Astrocyte (in vitro differentiated cells and primary cell): ENCODE data around the gene IRGQ. TPM values are rescaled to one million over a fixed set of nuclear protein-coding genes. Genes with fewer than 3 reads are reported as not detected.
A peak's percentile ranks its signal among the peaks of the same experiment; 100 is the strongest.

ENCODE experiments used
- DNase-seq: peaks from one replicate; pipeline ENCODE4 v3.0.0-alpha.2; 2010; ENCODE audit warnings: low read depth
- FAIRE-seq: peaks from 2 replicates; lab custom pipeline; 2011; peaks lifted over from hg19 to GRCh38; lab: Jason Lieb, UNC
- H2AFZ ChIP-seq: 2 replicates; pipeline ENCODE4 v1.6.0; 2012; ENCODE audit warnings: low read depth, low read length, inconsistent platforms
- H3K27ac ChIP-seq: 2 replicates; pipeline ENCODE4 v1.5.1; 2011; ENCODE audit warnings: low read depth, low read length, inconsistent platforms
- H3K27me3 ChIP-seq: 2 replicates; pipeline ENCODE4 v1.6.0; 2011; ENCODE audit warnings: low read length, inconsistent platforms; ENCODE audit not compliant: insufficient read depth
- H3K36me3 ChIP-seq: 2 replicates; pipeline ENCODE4 v1.5.1; 2011; ENCODE audit warnings: low read length, inconsistent platforms; ENCODE audit not compliant: insufficient read depth
- H3K4me1 ChIP-seq: 2 replicates; pipeline ENCODE4 v1.5.1; 2011; ENCODE audit warnings: low read length, inconsistent platforms; ENCODE audit not compliant: insufficient read depth
- H3K4me2 ChIP-seq: 2 replicates; pipeline ENCODE4 v1.6.0; 2012; ENCODE audit warnings: low read length, inconsistent platforms
- H3K4me3 ChIP-seq: 2 replicates; pipeline ENCODE4 v1.5.1; 2011; ENCODE audit warnings: low read depth, mild to moderate bottlenecking, low read length, inconsistent platforms; ENCODE audit not compliant: insufficient read depth
- H3K79me2 ChIP-seq: 2 replicates; pipeline ENCODE4 v1.6.0; 2012; ENCODE audit warnings: mild to moderate bottlenecking, low read length, inconsistent platforms; ENCODE audit not compliant: insufficient read depth
- H3K9ac ChIP-seq: 2 replicates; pipeline ENCODE4 v1.6.0; 2012; ENCODE audit warnings: mild to moderate bottlenecking, low read length, inconsistent platforms
- H3K9me3 ChIP-seq: 2 replicates; pipeline ENCODE4 v1.5.1; 2012; ENCODE audit warnings: low read depth, mild to moderate bottlenecking, low read length, inconsistent platforms; ENCODE audit not compliant: insufficient read depth
- H4K20me1 ChIP-seq: 2 replicates; pipeline ENCODE4 v1.6.0; 2012; ENCODE audit warnings: low read length, inconsistent platforms; ENCODE audit not compliant: insufficient read depth
- H3K27ac Mint-ChIP-seq: one replicate; pipeline ENCODE4 v1.8.0; 2021; ENCODE audit warnings: mild to moderate bottlenecking, mixed read lengths; ENCODE audit not compliant: unreplicated experiment
- H3K27me3 Mint-ChIP-seq: one replicate; pipeline ENCODE4 v1.8.0; 2021; ENCODE audit warnings: low read depth, mixed read lengths; ENCODE audit not compliant: unreplicated experiment
- H3K36me3 Mint-ChIP-seq: one replicate; pipeline ENCODE4 v1.8.0; 2021; ENCODE audit warnings: low read depth, mixed read lengths; ENCODE audit not compliant: unreplicated experiment
- H3K4me1 Mint-ChIP-seq: one replicate; pipeline ENCODE4 v1.8.0; 2021; ENCODE audit warnings: low read depth, mixed read lengths; ENCODE audit not compliant: unreplicated experiment
- H3K4me3 Mint-ChIP-seq: one replicate; pipeline ENCODE4 v1.8.0; 2021; ENCODE audit warnings: mild to moderate bottlenecking, moderate library complexity, mixed read lengths; ENCODE audit not compliant: unreplicated experiment
- H3K9me3 Mint-ChIP-seq: one replicate; pipeline ENCODE4 v1.8.0; 2021; ENCODE audit warnings: mild to moderate bottlenecking, mixed read lengths; ENCODE audit not compliant: unreplicated experiment
- EZH2 ChIP-seq: IDR thresholded peaks from 2 replicates; pipeline ENCODE4 v1.6.1; 2012; ENCODE audit warnings: mild to moderate bottlenecking, low read length, inconsistent platforms; ENCODE audit not compliant: insufficient read depth
- total RNA-seq: library from RNA; stranded (reverse); gene quantifications from 2 replicates; pipeline ENCODE4 v1.2.1, GENCODE V29; 2021
- TF ChIP-seq, protein P1 (sequence below): IDR thresholded peaks from 2 replicates; pipeline ENCODE4 v1.5.1; 2011; ENCODE audit warnings: low read depth, mild to moderate bottlenecking, inconsistent platforms, low read length, moderate library complexity; ENCODE audit not compliant: insufficient read depth

IRGQ gene
- total RNA-seq, 1 donor from 2014 or later, result 60.7 TPM

DNA sequence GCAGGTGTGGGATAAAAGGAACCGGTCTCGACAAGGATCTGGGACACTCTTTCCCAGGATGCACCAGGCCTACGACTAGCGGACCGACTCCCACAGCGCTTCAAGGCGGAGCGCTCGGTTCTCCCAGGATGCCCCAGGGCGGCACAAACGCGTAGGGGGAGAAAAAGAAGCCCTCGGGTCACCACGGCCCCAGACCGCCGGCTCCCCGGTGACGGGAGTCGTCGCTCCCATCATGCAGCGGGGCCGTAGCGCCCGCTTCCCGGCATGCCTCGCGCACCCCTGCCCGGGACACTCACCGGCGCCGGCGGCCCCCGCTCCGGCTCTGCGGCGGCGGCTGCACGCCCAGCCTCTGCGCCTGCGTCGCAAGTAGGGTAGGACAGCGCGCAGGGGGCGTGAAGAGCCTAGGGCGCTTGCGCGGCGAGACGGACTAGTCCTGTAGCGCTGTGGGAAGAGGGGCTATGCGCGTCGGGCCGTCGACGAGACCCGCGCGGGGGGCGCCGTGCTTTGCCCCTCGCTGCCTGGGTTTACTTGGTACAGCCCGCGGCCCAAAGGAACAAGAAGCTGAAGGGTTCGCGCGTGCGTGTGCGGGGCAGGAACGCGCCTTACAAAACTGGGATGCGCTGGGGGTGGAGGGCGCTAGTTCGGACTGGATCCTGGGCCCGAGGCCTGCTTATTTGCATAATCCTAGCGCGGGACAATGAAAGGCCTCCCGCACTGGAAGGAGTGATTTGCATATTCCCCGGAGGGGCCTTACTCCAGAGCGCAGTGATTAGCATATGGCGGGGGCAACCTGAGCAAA, 23.5 kb upstream of the IRGQ start, which contains the start of gene ZNF428:
TSS of gene ZNF428 (minus strand) at position 368 of the 799 bp plus-strand sequence. CDS start 5,325 bp downstream, outside the sequence.
- FAIRE-seq (no peak), DNase-seq (peak; percentile 76)
- peak within 1 kb of the TSS; percentile 88 for H2AFZ ChIP-seq
- TF ChIP-seq, protein P1, sequence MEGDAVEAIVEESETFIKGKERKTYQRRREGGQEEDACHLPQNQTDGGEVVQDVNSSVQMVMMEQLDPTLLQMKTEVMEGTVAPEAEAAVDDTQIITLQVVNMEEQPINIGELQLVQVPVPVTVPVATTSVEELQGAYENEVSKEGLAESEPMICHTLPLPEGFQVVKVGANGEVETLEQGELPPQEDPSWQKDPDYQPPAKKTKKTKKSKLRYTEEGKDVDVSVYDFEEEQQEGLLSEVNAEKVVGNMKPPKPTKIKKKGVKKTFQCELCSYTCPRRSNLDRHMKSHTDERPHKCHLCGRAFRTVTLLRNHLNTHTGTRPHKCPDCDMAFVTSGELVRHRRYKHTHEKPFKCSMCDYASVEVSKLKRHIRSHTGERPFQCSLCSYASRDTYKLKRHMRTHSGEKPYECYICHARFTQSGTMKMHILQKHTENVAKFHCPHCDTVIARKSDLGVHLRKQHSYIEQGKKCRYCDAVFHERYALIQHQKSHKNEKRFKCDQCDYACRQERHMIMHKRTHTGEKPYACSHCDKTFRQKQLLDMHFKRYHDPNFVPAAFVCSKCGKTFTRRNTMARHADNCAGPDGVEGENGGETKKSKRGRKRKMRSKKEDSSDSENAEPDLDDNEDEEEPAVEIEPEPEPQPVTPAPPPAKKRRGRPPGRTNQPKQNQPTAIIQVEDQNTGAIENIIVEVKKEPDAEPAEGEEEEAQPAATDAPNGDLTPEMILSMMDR, result no peak
- no peak for TF ChIP-seq EZH2
- H3K27me3 Mint-ChIP-seq, result no peaks in the 10 kb centered on the region
- H3K4me1 Mint-ChIP-seq, result peaks cover 4% of the 10 kb centered on the region
- H3K9ac ChIP-seq, result peak within 1 kb of the TSS; percentile 87
- H3K36me3 ChIP-seq, result no peaks in the 10 kb centered on the region
- H3K27ac ChIP-seq, result peak within 1 kb of the TSS; percentile 91
- H3K79me2 ChIP-seq, result peaks cover 53% of the 10 kb centered on the region
- H3K4me3 ChIP-seq, result peak within 1 kb of the TSS; percentile 80
- H3K9me3 Mint-ChIP-seq, result no peaks in the 10 kb centered on the region
- H3K4me1 ChIP-seq, result peaks cover 16% of the 10 kb centered on the region
- H4K20me1 ChIP-seq, result peaks cover 20% of the 10 kb centered on the region
- no peaks in the 10 kb centered on the region for H3K9me3 ChIP-seq
- H3K27me3 ChIP-seq, result no peaks in the 10 kb centered on the region
- peak within 1 kb of the TSS; percentile 91 for H3K4me3 Mint-ChIP-seq
- peak within 1 kb of the TSS; percentile 93 for H3K27ac Mint-ChIP-seq
- peak within 1 kb of the TSS; percentile 93 for H3K4me2 ChIP-seq
- H3K36me3 Mint-ChIP-seq, result peaks cover 1% of the 10 kb centered on the region

DNA sequence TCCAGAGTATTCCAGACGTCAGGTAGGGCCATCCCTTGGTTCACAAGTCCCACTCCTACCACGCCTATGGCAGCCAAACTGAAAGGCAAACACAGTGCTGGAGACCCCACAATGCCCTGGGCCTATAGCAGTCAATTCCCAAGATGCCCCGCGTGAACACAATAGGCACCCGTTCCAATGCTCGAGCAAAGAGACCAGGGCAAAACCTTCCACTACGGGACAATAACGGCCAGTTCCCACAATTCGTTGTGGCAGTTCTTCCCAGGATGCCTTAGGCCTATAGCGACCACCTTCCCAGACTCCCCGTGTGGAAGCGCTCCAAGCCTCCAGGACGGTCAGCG, 23.0 kb upstream of the IRGQ start:
- H3K4me3 Mint-ChIP-seq, result peak overlapping the region; percentile 88
- Histone ChIP-seq H3K36me3 (no peaks in the 10 kb centered on the region), H3K79me2 (peaks cover 57% of the 10 kb centered on the region), H3K9ac (peak overlapping the region; percentile 87), H3K4me1 (peaks cover 16% of the 10 kb centered on the region), H3K4me3 (peak overlapping the region; percentile 80), H3K4me2 (peak overlapping the region; percentile 93), H3K27ac (peak overlapping the region; percentile 91), H4K20me1 (peaks cover 25% of the 10 kb centered on the region), H3K9me3 (no peaks in the 10 kb centered on the region), H2AFZ (peak overlapping the region; percentile 88), H3K27me3 (no peaks in the 10 kb centered on the region)
- DNase-seq, result no peak
- H3K9me3 Mint-ChIP-seq, result peaks cover under 1% of the 10 kb centered on the region
- peaks cover 4% of the 10 kb centered on the region for H3K4me1 Mint-ChIP-seq
- TF ChIP-seq, protein P1, result no peak
- no peak for TF ChIP-seq EZH2
- FAIRE-seq, result no peak
- H3K36me3 Mint-ChIP-seq, result peaks cover 6% of the 10 kb centered on the region
- peak overlapping the region; percentile 89 for H3K27ac Mint-ChIP-seq
- no peaks in the 10 kb centered on the region for H3K27me3 Mint-ChIP-seq

DNA sequence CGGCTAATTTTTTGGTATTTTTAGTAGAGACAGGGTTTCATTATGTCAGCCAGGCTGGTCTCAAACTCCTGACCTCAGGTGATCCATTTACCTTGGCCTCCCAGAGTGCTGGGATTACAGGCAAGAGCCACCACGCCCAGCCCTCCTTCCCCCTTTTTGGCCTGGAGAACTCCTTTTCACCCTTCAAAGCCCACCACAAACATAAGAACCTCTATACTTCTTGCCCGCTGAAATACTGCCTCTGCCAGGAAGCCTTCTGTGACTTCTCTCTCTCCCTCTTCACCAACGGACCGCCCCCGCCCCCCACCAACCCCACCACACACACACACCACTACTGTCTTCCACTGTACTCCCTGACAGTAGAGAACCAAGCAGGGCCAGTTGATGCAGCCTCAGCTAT, 21.0 kb upstream of the IRGQ start:
- Histone ChIP-seq H4K20me1 (peaks cover 33% of the 10 kb centered on the region), H3K4me3 (no peak overlapping the region), H3K4me2 (no peak overlapping the region), H3K79me2 (peaks cover 75% of the 10 kb centered on the region), H3K36me3 (peaks cover 4% of the 10 kb centered on the region), H3K4me1 (peaks cover 16% of the 10 kb centered on the region), H2AFZ (no peak overlapping the region), H3K27me3 (no peaks in the 10 kb centered on the region), H3K9ac (no peak overlapping the region), H3K9me3 (no peaks in the 10 kb centered on the region), H3K27ac (no peak overlapping the region)
- no peak overlapping the region for H3K4me3 Mint-ChIP-seq
- TF ChIP-seq EZH2, result no peak
- TF ChIP-seq, protein P1, result no peak
- FAIRE-seq (no peak), DNase-seq (no peak)
- H3K4me1 Mint-ChIP-seq, result peaks cover 4% of the 10 kb centered on the region
- peak overlapping the region; percentile 41 for H3K27ac Mint-ChIP-seq
- peaks cover 6% of the 10 kb centered on the region for H3K9me3 Mint-ChIP-seq
- H3K36me3 Mint-ChIP-seq, result peaks cover 23% of the 10 kb centered on the region
- no peaks in the 10 kb centered on the region for H3K27me3 Mint-ChIP-seq
